Activated CD4-positive, alpha-beta T cell treated with anti-CD3 and anti-CD28 coated beads, Interleukin-2, amount 50 U/mL, for 48 hours (primary cell): ENCODE data around the gene FOXD4L6.
"Not testable (repeated sequence)": the region's sequence is repeated elsewhere in the genome, so short reads cannot be mapped to it uniquely, and the experiment has no call there.

ENCODE experiments used
- DNase-seq, 2 experiments: peaks; one replicate each; pipeline ENCODE4 v3.0.0-alpha.2; 2020

FOXD4L6 gene

DNA sequence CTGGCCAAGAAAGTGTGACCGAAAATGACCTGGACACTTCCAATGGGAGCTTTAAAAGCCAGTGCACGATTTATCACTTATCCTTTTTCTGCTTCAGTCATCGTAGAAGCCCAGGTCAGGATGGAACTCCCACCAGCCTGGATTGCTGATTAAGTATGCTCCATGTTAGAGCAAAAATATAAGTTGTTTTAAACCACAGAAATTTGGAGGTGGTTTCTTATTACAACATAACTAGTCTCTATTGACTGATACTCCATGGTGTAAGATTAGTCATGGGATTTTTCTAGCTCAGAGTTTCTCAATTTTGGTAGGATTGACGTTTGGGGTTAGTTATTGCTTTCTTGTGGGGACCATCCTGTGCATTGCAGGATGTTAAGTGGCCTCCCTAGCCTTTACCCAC, 29.7 kb downstream of the FOXD4L6 start:
- not testable (repeated sequence) for DNase-seq

DNA sequence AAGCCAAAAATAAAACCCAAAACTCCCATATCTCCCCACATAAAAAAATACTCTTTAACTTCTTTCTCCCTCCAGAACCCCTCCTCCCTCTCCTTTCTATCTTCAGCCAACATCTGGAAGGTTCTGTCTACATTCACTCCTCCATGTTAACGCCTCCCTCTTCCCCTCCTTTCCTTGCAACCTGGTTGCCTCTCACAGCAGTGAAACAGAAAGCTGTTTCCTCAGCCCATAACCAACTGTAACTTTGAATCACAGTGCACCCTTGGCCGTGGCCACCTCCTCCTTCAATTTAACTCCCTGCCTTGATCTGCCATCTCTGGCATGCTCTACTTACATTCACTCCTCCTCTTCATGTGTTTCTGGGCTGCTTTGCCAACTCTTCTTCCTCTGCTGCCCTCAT, 33.4 kb downstream of the FOXD4L6 start:
- not testable (repeated sequence) for DNase-seq

DNA sequence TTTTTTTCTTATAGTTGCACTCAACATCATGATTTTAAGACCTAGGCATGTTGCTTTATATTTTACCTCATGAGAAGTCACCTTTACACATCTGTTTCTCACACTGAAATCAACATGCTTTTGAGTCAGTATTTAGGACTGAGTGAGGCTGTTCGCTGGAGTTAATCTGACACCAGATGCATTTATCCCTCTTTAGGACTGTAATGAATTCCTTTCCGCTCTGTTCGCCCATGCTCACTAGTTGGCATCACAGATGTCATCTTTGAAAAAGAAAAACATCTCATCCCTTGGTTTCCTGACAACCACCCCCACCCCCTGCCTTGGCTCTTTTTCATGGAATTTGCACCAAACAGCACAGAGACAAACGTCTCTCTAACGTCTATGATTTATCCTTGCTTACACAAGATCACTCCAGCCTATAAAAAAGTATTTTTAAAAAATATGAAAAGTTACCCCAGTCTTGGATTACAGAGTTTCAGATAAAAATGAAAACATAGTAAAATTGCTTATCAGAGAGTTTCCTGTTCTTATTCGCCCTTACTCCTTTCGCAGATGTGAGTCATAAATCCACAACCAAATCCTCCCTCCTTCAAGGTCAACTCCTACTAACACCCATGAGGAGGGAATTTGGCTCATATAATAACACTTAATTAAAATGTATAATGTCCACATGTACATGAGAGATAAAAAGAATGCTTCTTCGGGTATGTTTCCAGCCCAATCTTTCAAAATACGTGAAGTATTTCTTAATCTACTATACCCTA, 34.3 kb downstream of the FOXD4L6 start:
- not testable (repeated sequence) for DNase-seq

- not testable (repeated sequence) for DNase-seq
Observed at GRCh38 chr9:41090922-41091321, 37.6 kb downstream of the FOXD4L6 start.

GRCh38 chr9:41090386-41090785, 38.1 kb downstream of the FOXD4L6 start:
- not testable (repeated sequence) for DNase-seq

DNA sequence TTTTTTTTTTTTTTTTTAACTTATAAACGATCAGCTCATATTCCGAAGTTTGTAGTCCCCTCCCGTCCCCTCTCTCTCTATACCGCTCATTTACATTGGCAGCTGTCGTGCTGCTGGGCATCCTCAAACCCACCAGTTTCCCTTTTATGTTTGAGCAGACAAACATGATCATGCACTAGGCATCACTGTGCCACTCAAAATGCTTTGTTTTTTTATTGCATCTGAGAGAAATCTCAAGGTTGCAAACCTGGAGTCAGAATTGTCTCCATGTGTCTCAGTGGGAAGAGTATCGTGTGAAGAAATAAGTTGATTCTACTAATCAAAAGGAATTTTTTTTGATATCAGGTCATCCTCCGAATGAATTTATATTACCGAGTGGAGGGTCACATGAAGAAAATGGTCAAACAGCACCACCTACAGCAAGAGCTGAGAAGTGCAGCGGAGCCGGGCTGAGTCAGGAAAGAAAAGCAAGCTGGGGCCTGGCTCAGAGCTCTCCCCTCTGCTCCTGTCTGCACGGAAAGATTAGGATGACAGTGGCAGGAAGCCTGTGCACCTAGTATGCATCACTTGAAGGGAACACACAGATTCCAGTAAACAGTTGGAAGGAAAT, 39.9 kb downstream of the FOXD4L6 start:
- not testable (repeated sequence) for DNase-seq

DNA sequence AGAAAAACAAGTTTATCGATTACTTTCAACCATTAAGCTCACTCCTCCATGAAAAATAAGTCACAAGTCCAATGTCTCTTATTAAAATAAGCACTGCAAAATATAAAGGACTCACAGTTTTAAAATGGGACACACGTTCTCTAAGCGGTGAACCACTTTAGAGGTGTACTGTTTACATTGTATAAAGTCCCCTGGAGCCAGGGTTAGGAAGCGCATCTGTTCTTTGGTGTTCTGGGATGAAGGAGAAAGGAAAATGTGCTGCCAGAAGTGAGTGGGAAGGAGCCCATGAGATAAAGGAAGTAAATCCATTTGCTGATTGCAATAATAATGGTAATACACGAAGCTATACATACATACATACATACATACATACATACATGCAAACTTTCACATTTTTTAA, 40.6 kb downstream of the FOXD4L6 start:
- DNase-seq = not testable (repeated sequence)

DNA sequence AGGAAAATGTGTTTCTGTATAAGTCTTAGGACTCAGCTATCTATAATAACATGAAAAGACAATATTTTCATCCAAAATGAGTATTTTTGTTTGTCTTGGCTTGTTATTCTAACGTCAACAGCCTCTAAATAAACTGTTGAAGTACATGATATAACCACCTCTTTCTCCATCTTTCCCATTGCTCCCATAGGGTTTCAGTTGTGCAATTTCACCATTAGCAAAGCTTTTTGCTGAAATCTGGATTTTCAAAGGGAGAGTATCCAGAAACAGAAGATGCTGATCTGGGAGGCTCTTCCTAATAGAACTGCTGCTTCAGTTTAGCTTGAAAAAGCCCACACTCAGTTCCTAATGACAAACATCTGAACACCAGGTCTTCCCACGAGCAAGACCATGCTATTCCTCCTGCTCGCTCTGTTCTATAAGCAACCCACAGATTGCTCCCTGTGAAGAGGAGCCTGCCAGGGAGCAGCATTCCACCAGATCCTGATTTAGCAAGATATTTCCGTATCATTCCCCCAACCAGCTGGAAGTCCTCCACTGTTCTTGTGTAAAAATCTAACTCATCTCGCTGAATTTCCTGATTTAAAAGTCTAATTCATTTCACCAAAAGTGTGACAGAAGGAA, 41.2 kb downstream of the FOXD4L6 start:
- DNase-seq = not testable (repeated sequence)

- not testable (repeated sequence) for DNase-seq
Observed at GRCh38 chr9:41086685-41087084, 41.8 kb downstream of the FOXD4L6 start.

DNA sequence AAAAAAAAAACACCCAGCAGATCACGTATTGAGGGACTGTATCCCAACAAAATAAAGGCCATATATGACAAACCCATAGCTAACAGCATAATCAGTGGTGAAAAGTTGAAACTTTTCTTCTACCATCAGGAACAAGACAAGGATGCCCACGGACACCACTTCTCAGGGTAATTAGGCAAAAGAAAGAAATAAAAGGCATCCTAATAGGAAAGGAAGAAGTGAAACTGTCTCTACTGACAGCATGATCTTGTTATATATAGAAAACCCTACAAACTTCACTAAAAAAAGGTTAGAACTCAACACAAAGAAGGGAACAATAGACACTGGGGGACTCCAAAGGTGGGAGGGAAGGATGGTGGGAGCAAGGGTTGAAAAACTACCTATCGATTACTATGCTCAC, 42.3 kb downstream of the FOXD4L6 start:
- DNase-seq = not testable (repeated sequence)

GRCh38 chr9:41082358-41082757, 46.1 kb downstream of the FOXD4L6 start:
- not testable (repeated sequence) for DNase-seq

DNA sequence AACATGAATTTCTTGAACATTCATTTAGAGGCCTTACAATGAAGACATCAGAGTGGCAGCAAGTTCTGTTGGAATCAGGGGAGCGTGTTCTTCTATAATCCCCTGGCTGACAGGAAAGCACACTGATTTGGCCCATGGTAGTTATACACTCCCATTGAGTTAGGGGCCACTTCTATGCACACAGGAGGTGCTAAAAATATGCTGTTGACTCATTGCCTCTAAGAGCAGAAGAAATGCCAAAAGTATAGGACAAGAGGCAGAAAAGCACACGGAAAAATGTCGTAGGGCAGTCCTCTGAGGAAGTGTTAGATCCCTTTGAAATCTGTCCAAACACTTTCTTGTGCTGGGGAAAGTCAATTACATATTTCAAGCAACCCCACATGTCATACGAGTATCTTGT, 49.0 kb downstream of the FOXD4L6 start:
- not testable (repeated sequence) for DNase-seq

GRCh38 chr9:41077586-41077985, 50.9 kb downstream of the FOXD4L6 start:
- not testable (repeated sequence) for DNase-seq
